ENCODE results near the gene CA14.

CA14 gene

GRCh38 chr1:150259758-150260669 is 2.4 kb downstream of the CA14 start:
- Histone ChIP-seq H3K4me3 (ENCODE audit: insufficient read depth, low read length, poor library complexity, severe bottlenecking) (no peak overlapping the region), H3K9me3 (ENCODE audit: insufficient read depth, low read length) (no peaks in the 10 kb centered on the region), H3K27me3 (ENCODE audit: low read length) (no peaks in the 10 kb centered on the region), H3K9ac (ENCODE audit: low read length) (no peak overlapping the region), H3K9me2 (replicated peaks; ENCODE audit: insufficient read depth, low read length) (no peaks in the 10 kb centered on the region), H3K27ac (ENCODE audit: low read depth, low read length) (no peak overlapping the region), H4K20me1 (ENCODE audit: low read depth, low read length) (no peaks in the 10 kb centered on the region), H3K79me2 (ENCODE audit: insufficient read depth, low read length) (no peaks in the 10 kb centered on the region), H3K36me3 (ENCODE audit: low read length) (no peaks in the 10 kb centered on the region), H2AFZ (ENCODE audit: low read depth, low read length, severe bottlenecking) (no peak overlapping the region), H3K4me2 (ENCODE audit: low read depth, low read length, poor library complexity, severe bottlenecking) (no peak overlapping the region), H3F3A (ENCODE audit: insufficient read depth) (peaks cover 3% of the 10 kb centered on the region; the same call in 1 of the 2 replicates)
- no peak for TF ChIP-seq CTCF (IDR thresholded peaks at IDR 0.05; ENCODE audit: insufficient read depth, low read length, poor library complexity, severe bottlenecking)
- TF ChIP-seq EZH2phosphoT487 (conservative IDR thresholded peaks at IDR 0.05; ENCODE audit: low read length) = no peak

- TF ChIP-seq CTCF (IDR thresholded peaks at IDR 0.05; ENCODE audit: insufficient read depth, low read length, poor library complexity, severe bottlenecking) = no peak
- no peak for TF ChIP-seq EZH2phosphoT487 (conservative IDR thresholded peaks at IDR 0.05; ENCODE audit: low read length)
- Histone ChIP-seq H3K4me3 (ENCODE audit: insufficient read depth, low read length, poor library complexity, severe bottlenecking) (no peak overlapping the region), H4K20me1 (ENCODE audit: low read depth, low read length) (no peaks in the 10 kb centered on the region), H3K79me2 (ENCODE audit: insufficient read depth, low read length) (no peaks in the 10 kb centered on the region), H3F3A (ENCODE audit: insufficient read depth) (peaks cover 3% of the 10 kb centered on the region; the same call in 1 of the 2 replicates), H3K27me3 (ENCODE audit: low read length) (no peaks in the 10 kb centered on the region), H2AFZ (ENCODE audit: low read depth, low read length, severe bottlenecking) (no peak overlapping the region), H3K9me2 (replicated peaks; ENCODE audit: insufficient read depth, low read length) (no peaks in the 10 kb centered on the region), H3K27ac (ENCODE audit: low read depth, low read length) (no peak overlapping the region), H3K4me2 (ENCODE audit: low read depth, low read length, poor library complexity, severe bottlenecking) (no peak overlapping the region), H3K9me3 (ENCODE audit: insufficient read depth, low read length) (no peaks in the 10 kb centered on the region), H3K36me3 (ENCODE audit: low read length) (no peaks in the 10 kb centered on the region), H3K9ac (ENCODE audit: low read length) (no peak overlapping the region)
Measured at GRCh38 chr1:150261367-150261766, 3.8 kb downstream of the CA14 start.

GRCh38 chr1:150262388-150263320 is 5.1 kb downstream of the CA14 start:
- H3K4me3 ChIP-seq (ENCODE audit: insufficient read depth, low read length, poor library complexity, severe bottlenecking) = no peak overlapping the region
- peaks cover 3% of the 10 kb centered on the region; the same call in 1 of the 2 replicates for H3F3A ChIP-seq (ENCODE audit: insufficient read depth)
- no peak overlapping the region for H3K9ac ChIP-seq (ENCODE audit: low read length)

More at GRCh38 chr1:150262388-150263320, 5.1 kb downstream of the CA14 start:
- Histone ChIP-seq H3K9me2 (replicated peaks; ENCODE audit: insufficient read depth, low read length) (no peaks in the 10 kb centered on the region), H4K20me1 (ENCODE audit: low read depth, low read length) (no peaks in the 10 kb centered on the region), H3K27me3 (ENCODE audit: low read length) (no peaks in the 10 kb centered on the region), H3K79me2 (ENCODE audit: insufficient read depth, low read length) (peaks cover 6% of the 10 kb centered on the region), H3K36me3 (ENCODE audit: low read length) (no peaks in the 10 kb centered on the region), H3K9me3 (ENCODE audit: insufficient read depth, low read length) (no peaks in the 10 kb centered on the region), H3K27ac (ENCODE audit: low read depth, low read length) (no peak overlapping the region), H2AFZ (ENCODE audit: low read depth, low read length, severe bottlenecking) (no peak overlapping the region), H3K4me2 (ENCODE audit: low read depth, low read length, poor library complexity, severe bottlenecking) (no peak overlapping the region)
- TF ChIP-seq CTCF (IDR thresholded peaks at IDR 0.05; ENCODE audit: insufficient read depth, low read length, poor library complexity, severe bottlenecking) (no peak), EZH2phosphoT487 (conservative IDR thresholded peaks at IDR 0.05; ENCODE audit: low read length) (no peak)

All from SU-DHL-6 (cell line).